ENCODE data around the gene RPS6KA2.

RPS6KA2 gene

GRCh38 chr6:166439366-166440091 lies 187.5 kb downstream of the RPS6KA2 start:
- H3K36me3 ChIP-seq (ENCODE audit: control insufficient read depth, insufficient read depth, low read length) = peaks cover 3% of the 10 kb centered on the region

GRCh38 chr6:166438211-166438861 lies 188.7 kb downstream of the RPS6KA2 start:
- H3K4me3 ChIP-seq (ENCODE audit: low read length) = no peak overlapping the region
- peaks cover 3% of the 10 kb centered on the region for H3K36me3 ChIP-seq (ENCODE audit: control insufficient read depth, insufficient read depth, low read length)
- no peaks in the 10 kb centered on the region for H3K27me3 ChIP-seq (ENCODE audit: control insufficient read depth, insufficient read depth, low read length)
- H3K9ac ChIP-seq (ENCODE audit: low read length) = no peak overlapping the region
- no peaks in the 10 kb centered on the region for H3K4me1 ChIP-seq (ENCODE audit: control insufficient read depth, insufficient read depth, low read length)
- H3K27ac ChIP-seq (ENCODE audit: low read depth, low read length) = no peak overlapping the region

More at GRCh38 chr6:166439366-166440091, 187.5 kb downstream of the RPS6KA2 start:
- Histone ChIP-seq H3K27me3 (ENCODE audit: control insufficient read depth, insufficient read depth, low read length) (no peaks in the 10 kb centered on the region), H3K4me1 (ENCODE audit: control insufficient read depth, insufficient read depth, low read length) (no peaks in the 10 kb centered on the region), H3K27ac (ENCODE audit: low read depth, low read length) (no peak overlapping the region), H3K4me3 (ENCODE audit: low read length) (no peak overlapping the region), H3K9ac (ENCODE audit: low read length) (no peak overlapping the region)

- Histone ChIP-seq H3K27ac (ENCODE audit: low read depth, low read length) (no peak overlapping the region), H3K9ac (ENCODE audit: low read length) (no peak overlapping the region), H3K27me3 (ENCODE audit: control insufficient read depth, insufficient read depth, low read length) (no peaks in the 10 kb centered on the region), H3K4me1 (ENCODE audit: control insufficient read depth, insufficient read depth, low read length) (no peaks in the 10 kb centered on the region), H3K36me3 (ENCODE audit: control insufficient read depth, insufficient read depth, low read length) (peaks cover 3% of the 10 kb centered on the region), H3K4me3 (ENCODE audit: low read length) (no peak overlapping the region)
Observed at GRCh38 chr6:166437661-166438060, 189.4 kb downstream of the RPS6KA2 start.

- Histone ChIP-seq H3K27ac (ENCODE audit: low read depth, low read length) (no peak overlapping the region), H3K27me3 (ENCODE audit: control insufficient read depth, insufficient read depth, low read length) (no peaks in the 10 kb centered on the region), H3K4me3 (ENCODE audit: low read length) (no peak overlapping the region), H3K4me1 (ENCODE audit: control insufficient read depth, insufficient read depth, low read length) (no peaks in the 10 kb centered on the region), H3K9ac (ENCODE audit: low read length) (no peak overlapping the region), H3K36me3 (ENCODE audit: control insufficient read depth, insufficient read depth, low read length) (peaks cover 6% of the 10 kb centered on the region)
Observed at GRCh38 chr6:166436195-166437139, 190.6 kb downstream of the RPS6KA2 start.

GRCh38 chr6:166435574-166435973 lies 191.5 kb downstream of the RPS6KA2 start:
- peaks cover 6% of the 10 kb centered on the region for H3K36me3 ChIP-seq (ENCODE audit: control insufficient read depth, insufficient read depth, low read length)
- no peaks in the 10 kb centered on the region for H3K4me1 ChIP-seq (ENCODE audit: control insufficient read depth, insufficient read depth, low read length)
- no peak overlapping the region for H3K4me3 ChIP-seq (ENCODE audit: low read length)
- H3K27ac ChIP-seq (ENCODE audit: low read depth, low read length) = no peak overlapping the region
- no peak overlapping the region for H3K9ac ChIP-seq (ENCODE audit: low read length)
- H3K27me3 ChIP-seq (ENCODE audit: control insufficient read depth, insufficient read depth, low read length) = no peaks in the 10 kb centered on the region

- Histone ChIP-seq H3K4me3 (ENCODE audit: low read length) (no peak overlapping the region), H3K27ac (ENCODE audit: low read depth, low read length) (no peak overlapping the region), H3K9ac (ENCODE audit: low read length) (no peak overlapping the region), H3K36me3 (ENCODE audit: control insufficient read depth, insufficient read depth, low read length) (peaks cover 6% of the 10 kb centered on the region), H3K27me3 (ENCODE audit: control insufficient read depth, insufficient read depth, low read length) (no peaks in the 10 kb centered on the region), H3K4me1 (ENCODE audit: control insufficient read depth, insufficient read depth, low read length) (no peaks in the 10 kb centered on the region)
Observed at GRCh38 chr6:166434336-166434735, 192.7 kb downstream of the RPS6KA2 start.

- Histone ChIP-seq H3K27me3 (ENCODE audit: control insufficient read depth, insufficient read depth, low read length) (no peaks in the 10 kb centered on the region), H3K4me3 (ENCODE audit: low read length) (no peak overlapping the region), H3K27ac (ENCODE audit: low read depth, low read length) (no peak overlapping the region), H3K36me3 (ENCODE audit: control insufficient read depth, insufficient read depth, low read length) (peaks cover 6% of the 10 kb centered on the region), H3K9ac (ENCODE audit: low read length) (no peak overlapping the region), H3K4me1 (ENCODE audit: control insufficient read depth, insufficient read depth, low read length) (no peaks in the 10 kb centered on the region)
Observed at GRCh38 chr6:166433096-166433495, 194.0 kb downstream of the RPS6KA2 start.

- H3K9ac ChIP-seq (ENCODE audit: low read length) = no peak overlapping the region
- no peak overlapping the region for H3K27ac ChIP-seq (ENCODE audit: low read depth, low read length)
- no peaks in the 10 kb centered on the region for H3K4me1 ChIP-seq (ENCODE audit: control insufficient read depth, insufficient read depth, low read length)
- H3K27me3 ChIP-seq (ENCODE audit: control insufficient read depth, insufficient read depth, low read length) = no peaks in the 10 kb centered on the region
- H3K36me3 ChIP-seq (ENCODE audit: control insufficient read depth, insufficient read depth, low read length) = peaks cover 2% of the 10 kb centered on the region
- no peak overlapping the region for H3K4me3 ChIP-seq (ENCODE audit: low read length)
Observed at GRCh38 chr6:166430269-166430668, 196.8 kb downstream of the RPS6KA2 start.

- no peak overlapping the region for H3K4me3 ChIP-seq (ENCODE audit: low read length)
- H3K27ac ChIP-seq (ENCODE audit: low read depth, low read length) = no peak overlapping the region
- H3K4me1 ChIP-seq (ENCODE audit: control insufficient read depth, insufficient read depth, low read length) = no peaks in the 10 kb centered on the region
- H3K9ac ChIP-seq (ENCODE audit: low read length) = no peak overlapping the region
- H3K27me3 ChIP-seq (ENCODE audit: control insufficient read depth, insufficient read depth, low read length) = no peaks in the 10 kb centered on the region
- H3K36me3 ChIP-seq (ENCODE audit: control insufficient read depth, insufficient read depth, low read length) = peaks cover 6% of the 10 kb centered on the region
Observed at GRCh38 chr6:166424431-166424830, 202.6 kb downstream of the RPS6KA2 start.

GRCh38 chr6:166423781-166424180 lies 203.3 kb downstream of the RPS6KA2 start:
- H3K4me3 ChIP-seq (ENCODE audit: low read length) = no peak overlapping the region
- no peaks in the 10 kb centered on the region for H3K4me1 ChIP-seq (ENCODE audit: control insufficient read depth, insufficient read depth, low read length)
- H3K27ac ChIP-seq (ENCODE audit: low read depth, low read length) = no peak overlapping the region
- no peaks in the 10 kb centered on the region for H3K27me3 ChIP-seq (ENCODE audit: control insufficient read depth, insufficient read depth, low read length)
- peaks cover 6% of the 10 kb centered on the region for H3K36me3 ChIP-seq (ENCODE audit: control insufficient read depth, insufficient read depth, low read length)
- no peak overlapping the region for H3K9ac ChIP-seq (ENCODE audit: low read length)

- H3K4me3 ChIP-seq (ENCODE audit: low read length) = no peak overlapping the region
Observed at GRCh38 chr6:166423051-166423745, 203.9 kb downstream of the RPS6KA2 start.

More at GRCh38 chr6:166423051-166423745, 203.9 kb downstream of the RPS6KA2 start:
- Histone ChIP-seq H3K27ac (ENCODE audit: low read depth, low read length) (no peak overlapping the region), H3K27me3 (ENCODE audit: control insufficient read depth, insufficient read depth, low read length) (no peaks in the 10 kb centered on the region), H3K4me1 (ENCODE audit: control insufficient read depth, insufficient read depth, low read length) (no peaks in the 10 kb centered on the region), H3K9ac (ENCODE audit: low read length) (no peak overlapping the region), H3K36me3 (ENCODE audit: control insufficient read depth, insufficient read depth, low read length) (peaks cover 11% of the 10 kb centered on the region)
